NCI-H510A (cell line): Measurements from ENCODE around the gene CEP120.
"Not testable (repeated sequence)": the region's sequence is repeated elsewhere in the genome, so short reads cannot be mapped to it uniquely, and the experiment has no call there.

ENCODE experiments used
- DNase-seq: peaks from one replicate; lab custom pipeline; 2025; lab: John Stamatoyannopoulos, UW

Gene CEP120

GRCh38 chr5:123423278-123424149, at the start of gene CEP120:
Gene CEP120 (minus strand): TSS chr5:123423403. CDS start chr5:123422998, 405 bp downstream.
- peak; percentile 92 for DNase-seq

DNA sequence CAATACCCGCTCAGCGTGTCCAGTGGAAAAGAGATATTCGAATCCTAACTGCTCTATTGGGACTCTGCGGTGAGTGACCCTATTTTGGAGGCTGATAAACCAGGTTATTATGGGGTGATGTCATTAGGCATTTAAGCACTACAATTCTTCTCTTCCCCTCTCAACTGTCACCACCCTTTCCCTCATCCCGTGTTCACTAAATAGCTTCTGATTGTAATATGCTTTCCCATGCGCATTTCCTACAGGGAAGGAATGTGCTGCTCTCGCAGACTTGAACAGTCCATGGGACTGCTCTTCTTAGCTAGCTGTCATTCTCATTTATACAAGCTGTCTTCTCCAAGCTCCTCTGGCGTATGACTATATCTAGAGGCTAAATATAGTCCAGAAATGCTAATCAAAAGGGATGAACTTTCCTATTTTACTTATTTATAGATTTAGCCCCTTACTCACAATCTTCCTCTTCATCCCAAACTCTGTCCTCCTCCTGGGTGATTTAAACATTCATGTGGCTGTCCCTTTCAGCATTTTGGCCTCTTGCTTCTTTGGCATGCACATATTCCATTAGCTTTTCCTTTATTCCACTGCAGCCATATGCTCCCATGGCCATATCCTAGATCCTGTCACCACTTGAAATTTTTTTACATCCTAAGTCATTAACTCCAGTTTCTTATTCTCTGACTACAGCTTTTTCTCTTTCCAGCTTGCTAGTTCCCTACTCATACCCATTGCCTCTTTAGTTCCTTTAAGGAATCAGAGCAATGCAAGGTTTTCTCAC, 49.1 kb upstream of the CEP120 start:
- DNase-seq, result no peak

DNA sequence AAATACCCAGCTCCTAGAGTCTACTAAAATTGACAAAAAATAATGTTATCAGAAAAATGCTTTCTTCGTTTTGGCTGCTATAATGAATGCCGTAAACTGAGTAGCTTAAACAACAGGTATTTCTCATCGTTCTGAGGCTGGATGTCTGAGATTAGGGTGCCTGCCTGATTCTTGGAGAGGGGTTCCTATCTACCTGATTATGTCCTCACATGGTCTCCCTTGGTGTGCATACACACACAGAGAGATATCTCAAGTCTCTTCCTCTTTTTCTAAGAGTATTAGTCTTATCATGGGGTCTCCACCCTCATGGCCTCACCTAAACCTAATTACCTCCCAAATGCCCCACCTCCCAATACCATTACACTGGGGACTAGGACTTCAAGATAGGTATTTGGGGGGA, 48.2 kb upstream of the CEP120 start:
- DNase-seq, result no peak

GRCh38 chr5:123466839-123467238, 43.6 kb upstream of the CEP120 start:
- DNase-seq, result not testable (repeated sequence)

GRCh38 chr5:123460296-123460729, 37.1 kb upstream of the CEP120 start:
- no peak for DNase-seq

- DNase-seq, result not testable (repeated sequence)
Observed at GRCh38 chr5:123458994-123459393, 35.8 kb upstream of the CEP120 start.

- DNase-seq, result no peak
Observed at GRCh38 chr5:123456242-123456641, 33.0 kb upstream of the CEP120 start.

- DNase-seq, result no peak
Observed at GRCh38 chr5:123455640-123456039, 32.4 kb upstream of the CEP120 start.

- DNase-seq, result no peak
Observed at GRCh38 chr5:123455095-123455494, 31.9 kb upstream of the CEP120 start.

- DNase-seq, result no peak
Observed at GRCh38 chr5:123454259-123454911, 31.2 kb upstream of the CEP120 start.

GRCh38 chr5:123452401-123452800, 29.2 kb upstream of the CEP120 start:
- no peak for DNase-seq

DNA sequence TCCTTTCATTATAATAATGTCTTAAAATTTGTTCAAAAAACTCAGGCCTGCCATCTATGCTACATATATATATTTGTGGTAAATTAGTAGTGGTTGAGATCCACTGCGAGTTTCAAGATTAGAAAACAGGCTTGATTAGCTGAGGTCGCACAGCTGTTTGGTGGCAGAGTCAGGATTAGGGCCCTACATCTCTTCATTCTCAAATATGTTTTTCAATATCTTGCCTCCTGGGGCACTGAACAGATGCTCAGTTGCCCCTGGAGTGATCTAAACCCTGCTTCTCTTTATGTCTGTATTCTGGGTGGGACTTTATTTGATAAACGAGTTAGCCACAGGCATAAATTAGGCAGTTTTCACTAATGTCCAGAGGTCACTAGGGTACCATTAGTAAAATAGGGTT, 27.8 kb upstream of the CEP120 start:
- DNase-seq, result no peak

DNA sequence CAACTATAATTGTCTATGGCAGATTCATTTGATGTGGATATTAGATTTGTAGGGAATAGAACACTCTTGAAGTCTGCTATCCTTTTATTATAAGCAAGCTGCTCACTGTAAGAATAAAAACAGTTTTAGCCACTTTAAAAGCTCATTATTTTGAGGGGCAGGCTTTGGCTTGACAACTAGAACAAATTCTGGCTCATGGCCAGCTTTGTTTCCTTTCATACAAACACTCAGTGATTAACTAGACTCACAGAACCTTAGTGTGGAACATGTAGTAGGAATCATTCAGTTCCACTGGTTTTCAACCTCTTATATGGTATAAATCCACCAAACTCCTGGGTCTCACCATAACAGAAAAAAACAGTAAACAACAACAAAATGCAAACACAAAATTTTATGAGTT, 27.4 kb upstream of the CEP120 start:
- DNase-seq, result peak; percentile 1

- no peak for DNase-seq
Observed at GRCh38 chr5:123450114-123450513, 26.9 kb upstream of the CEP120 start.

DNA sequence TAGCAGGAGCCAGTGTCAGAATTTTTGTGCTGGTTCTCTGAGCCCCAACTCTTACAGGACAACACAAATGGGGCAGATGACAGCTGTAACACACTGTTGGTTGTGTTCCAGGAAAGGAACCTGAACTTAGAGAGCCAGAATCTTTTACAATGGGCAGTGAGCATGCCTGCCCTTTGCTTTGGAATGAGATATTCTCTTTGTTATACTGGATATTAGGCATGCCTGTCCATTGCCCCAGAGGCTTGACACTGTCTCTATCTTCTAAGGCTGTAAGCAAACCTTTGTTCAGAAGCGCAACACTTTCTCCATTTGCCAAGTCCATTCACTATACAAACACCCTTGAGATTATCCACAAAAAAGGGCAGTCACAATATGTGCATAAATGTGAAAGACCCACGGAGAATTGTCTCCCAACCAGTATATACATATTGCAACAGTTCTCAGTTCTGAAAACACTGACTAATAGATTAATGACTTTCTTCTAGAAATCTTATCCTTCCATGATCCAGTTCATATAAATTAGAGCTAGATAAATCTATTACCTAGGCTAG, 26.3 kb upstream of the CEP120 start:
- DNase-seq, result no peak

- DNase-seq, result no peak
Observed at GRCh38 chr5:123448743-123449142, 25.5 kb upstream of the CEP120 start.

GRCh38 chr5:123448017-123448617, 24.9 kb upstream of the CEP120 start:
- no peak for DNase-seq

DNA sequence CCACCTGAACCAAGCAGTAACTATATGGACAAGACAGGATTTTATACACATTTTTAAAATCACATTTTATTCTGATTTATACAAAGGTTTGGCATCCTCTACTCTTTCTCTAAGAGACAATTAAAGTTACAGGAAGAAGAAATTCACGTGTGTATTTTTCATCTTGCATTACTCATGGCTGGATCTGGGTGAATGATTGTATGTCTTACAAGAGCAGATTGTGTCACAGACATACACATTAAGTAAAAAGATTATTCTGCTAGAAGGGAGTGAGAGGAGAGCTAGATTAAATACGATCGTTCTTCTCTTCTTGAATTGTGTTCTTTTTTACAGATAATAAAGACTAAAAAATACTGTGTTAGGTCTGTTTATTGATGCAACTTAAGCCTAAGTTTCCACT, 20.8 kb upstream of the CEP120 start:
- no peak for DNase-seq

DNA sequence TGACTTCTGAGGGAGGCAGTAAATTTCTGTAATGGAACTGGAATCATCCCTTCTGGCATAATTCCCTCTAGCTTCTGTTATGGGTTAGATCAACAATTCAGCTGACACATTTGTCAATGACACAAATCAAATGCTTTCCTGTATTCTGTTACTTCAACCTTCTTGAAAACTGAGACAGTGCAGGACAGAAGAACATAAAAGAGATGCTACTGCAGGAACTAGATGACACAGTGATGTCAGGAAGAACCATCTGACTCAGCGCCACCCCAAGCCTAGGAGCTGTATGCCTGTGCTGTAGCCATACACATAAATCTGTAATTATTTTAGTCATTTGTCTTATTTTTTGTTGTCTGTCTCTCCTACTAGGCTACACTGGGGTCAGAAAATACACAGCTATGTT, 18.2 kb upstream of the CEP120 start:
- DNase-seq, result no peak

- DNase-seq, result no peak
Observed at GRCh38 chr5:123440456-123441181, 17.4 kb upstream of the CEP120 start.

- no peak for DNase-seq
Observed at GRCh38 chr5:123439709-123440108, 16.5 kb upstream of the CEP120 start.
